ENCODE measurements around the gene RUNX3. TPM values are rescaled to one million over a fixed set of nuclear protein-coding genes. Genes with fewer than 3 reads are reported as not detected.
A peak's percentile ranks its signal among the peaks of the same experiment; 100 is the strongest.

The RUNX3 gene
- total RNA-seq, 1 experiment from 2014 or later, result 8.6 TPM

DNA sequence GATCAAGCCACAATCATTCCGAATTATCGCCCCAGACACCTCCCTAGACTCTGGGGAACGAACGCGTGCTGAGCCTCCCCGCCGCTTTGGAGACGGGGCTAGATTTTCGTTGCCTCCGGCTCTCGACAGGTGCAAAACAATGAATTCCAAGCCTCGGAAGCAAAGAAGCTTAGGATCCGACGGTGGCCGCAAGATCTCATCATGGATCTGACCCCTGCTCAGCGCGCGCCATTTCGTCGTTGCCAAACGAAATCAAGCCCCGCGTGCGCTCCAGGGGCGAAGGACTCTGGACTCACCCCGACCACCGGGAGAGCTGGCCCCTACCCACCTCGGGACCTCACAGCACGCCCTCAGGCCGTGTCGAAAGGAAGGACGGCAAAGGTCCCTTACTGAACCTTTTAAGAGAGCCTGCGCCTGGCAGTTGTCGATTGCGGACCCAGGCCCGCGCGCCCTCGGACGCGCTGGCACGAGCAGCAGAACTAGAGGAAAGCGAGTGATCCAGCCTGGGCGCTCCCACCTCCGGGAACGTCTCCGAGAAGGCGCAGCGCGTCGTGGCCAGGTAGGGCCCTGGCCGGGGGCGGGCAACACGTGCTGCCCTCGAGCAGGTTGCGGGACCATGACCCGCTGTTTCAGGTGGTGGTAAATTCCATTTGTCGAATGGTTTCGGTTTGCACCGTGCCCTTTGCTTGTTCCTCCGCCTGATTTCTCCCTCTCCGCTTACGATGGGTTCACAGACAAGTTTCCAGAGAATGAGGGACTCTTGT lies 1.6 kb upstream of the RUNX3 start:
- TF ChIP-seq, protein P1, sequence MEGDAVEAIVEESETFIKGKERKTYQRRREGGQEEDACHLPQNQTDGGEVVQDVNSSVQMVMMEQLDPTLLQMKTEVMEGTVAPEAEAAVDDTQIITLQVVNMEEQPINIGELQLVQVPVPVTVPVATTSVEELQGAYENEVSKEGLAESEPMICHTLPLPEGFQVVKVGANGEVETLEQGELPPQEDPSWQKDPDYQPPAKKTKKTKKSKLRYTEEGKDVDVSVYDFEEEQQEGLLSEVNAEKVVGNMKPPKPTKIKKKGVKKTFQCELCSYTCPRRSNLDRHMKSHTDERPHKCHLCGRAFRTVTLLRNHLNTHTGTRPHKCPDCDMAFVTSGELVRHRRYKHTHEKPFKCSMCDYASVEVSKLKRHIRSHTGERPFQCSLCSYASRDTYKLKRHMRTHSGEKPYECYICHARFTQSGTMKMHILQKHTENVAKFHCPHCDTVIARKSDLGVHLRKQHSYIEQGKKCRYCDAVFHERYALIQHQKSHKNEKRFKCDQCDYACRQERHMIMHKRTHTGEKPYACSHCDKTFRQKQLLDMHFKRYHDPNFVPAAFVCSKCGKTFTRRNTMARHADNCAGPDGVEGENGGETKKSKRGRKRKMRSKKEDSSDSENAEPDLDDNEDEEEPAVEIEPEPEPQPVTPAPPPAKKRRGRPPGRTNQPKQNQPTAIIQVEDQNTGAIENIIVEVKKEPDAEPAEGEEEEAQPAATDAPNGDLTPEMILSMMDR (conservative IDR thresholded peaks at IDR 0.05; ENCODE audit: low read depth, low read length), result 0 out of 2 replicates have a peak, but pooled peaks have one; percentile 6
- no peak for TF ChIP-seq EZH2 (IDR thresholded peaks at IDR 0.05; ENCODE audit: borderline replicate concordance, low read depth, low read length, poor library complexity, severe bottlenecking)
- Histone ChIP-seq H3K9me3 (ENCODE audit: low read depth, low read length, poor library complexity, severe bottlenecking) (no peaks in the 10 kb centered on the region), H3K27ac (ENCODE audit: low read depth, low read length, poor library complexity, severe bottlenecking) (no peak overlapping the region), H3K4me3 (ENCODE audit: low read depth, low read length, poor library complexity, severe bottlenecking) (no peak overlapping the region), H3K4me1 (ENCODE audit: insufficient read depth, low read length, poor library complexity, severe bottlenecking) (peaks cover 13% of the 10 kb centered on the region), H3K36me3 (ENCODE audit: insufficient read depth, low read length, poor library complexity, severe bottlenecking) (no peaks in the 10 kb centered on the region), H3K27me3 (replicated peaks; ENCODE audit: insufficient read depth, low read depth, low read length, poor library complexity) (no peaks in the 10 kb centered on the region)
- POLR2A ChIA-PET (ENCODE audit: low non-redundant PET), result no interaction called here
- intact Hi-C loops (cut with micrococcal nuclease; ENCODE audit: unreplicated experiment), result loop anchor here (2.0 to 5.0 kb wide), 3 partner anchors 106 to 276 kb away; no protein-coding TSS in a partner anchor
- no TSS peak for BruUV-seq (replicated peaks)
- CTCF ChIA-PET, result interaction anchor here (0.5 to 1.0 kb wide), 2 partner anchors 38 to 209 kb away, joined by 3 to 5 read pairs; no protein-coding TSS in a partner anchor
- no peak for DNase-seq (ENCODE audit: low spot score)

DNA sequence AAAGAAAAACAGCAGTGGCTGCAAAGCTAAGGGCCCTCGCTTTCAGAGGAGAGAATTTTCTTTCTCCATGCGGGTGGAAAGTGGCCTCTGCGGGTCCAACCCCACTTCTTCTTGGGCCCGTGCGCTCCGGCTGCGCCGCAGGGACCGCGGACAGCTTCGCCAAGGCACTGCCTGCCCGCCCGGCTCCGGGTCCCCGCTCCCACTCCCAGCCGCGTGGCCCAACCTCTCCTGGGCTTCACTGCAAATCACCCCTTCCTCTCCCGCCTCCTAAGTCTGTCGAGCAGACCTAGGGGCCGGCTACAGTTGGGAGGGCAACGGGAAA lies 1.0 kb upstream of the RUNX3 start:
- TF ChIP-seq, protein P1 (conservative IDR thresholded peaks at IDR 0.05; ENCODE audit: low read depth, low read length), result no peak
- TF ChIP-seq EZH2 (IDR thresholded peaks at IDR 0.05; ENCODE audit: borderline replicate concordance, low read depth, low read length, poor library complexity, severe bottlenecking), result no peak
- Histone ChIP-seq H3K4me1 (ENCODE audit: insufficient read depth, low read length, poor library complexity, severe bottlenecking) (peaks cover 18% of the 10 kb centered on the region), H3K4me3 (ENCODE audit: low read depth, low read length, poor library complexity, severe bottlenecking) (no peak overlapping the region), H3K9me3 (ENCODE audit: low read depth, low read length, poor library complexity, severe bottlenecking) (no peaks in the 10 kb centered on the region), H3K36me3 (ENCODE audit: insufficient read depth, low read length, poor library complexity, severe bottlenecking) (no peaks in the 10 kb centered on the region), H3K27me3 (replicated peaks; ENCODE audit: insufficient read depth, low read depth, low read length, poor library complexity) (no peaks in the 10 kb centered on the region), H3K27ac (ENCODE audit: low read depth, low read length, poor library complexity, severe bottlenecking) (no peak overlapping the region)
- no TSS peak for BruUV-seq (replicated peaks)
- intact Hi-C loops (cut with micrococcal nuclease; ENCODE audit: unreplicated experiment), result loop anchor here (5.0 kb wide), 2 partner anchors 106 to 276 kb away; no protein-coding TSS in a partner anchor
- POLR2A ChIA-PET (ENCODE audit: low non-redundant PET), result no interaction called here
- no peak for DNase-seq (ENCODE audit: low spot score)
- CTCF ChIA-PET, result no interaction called here

DNA sequence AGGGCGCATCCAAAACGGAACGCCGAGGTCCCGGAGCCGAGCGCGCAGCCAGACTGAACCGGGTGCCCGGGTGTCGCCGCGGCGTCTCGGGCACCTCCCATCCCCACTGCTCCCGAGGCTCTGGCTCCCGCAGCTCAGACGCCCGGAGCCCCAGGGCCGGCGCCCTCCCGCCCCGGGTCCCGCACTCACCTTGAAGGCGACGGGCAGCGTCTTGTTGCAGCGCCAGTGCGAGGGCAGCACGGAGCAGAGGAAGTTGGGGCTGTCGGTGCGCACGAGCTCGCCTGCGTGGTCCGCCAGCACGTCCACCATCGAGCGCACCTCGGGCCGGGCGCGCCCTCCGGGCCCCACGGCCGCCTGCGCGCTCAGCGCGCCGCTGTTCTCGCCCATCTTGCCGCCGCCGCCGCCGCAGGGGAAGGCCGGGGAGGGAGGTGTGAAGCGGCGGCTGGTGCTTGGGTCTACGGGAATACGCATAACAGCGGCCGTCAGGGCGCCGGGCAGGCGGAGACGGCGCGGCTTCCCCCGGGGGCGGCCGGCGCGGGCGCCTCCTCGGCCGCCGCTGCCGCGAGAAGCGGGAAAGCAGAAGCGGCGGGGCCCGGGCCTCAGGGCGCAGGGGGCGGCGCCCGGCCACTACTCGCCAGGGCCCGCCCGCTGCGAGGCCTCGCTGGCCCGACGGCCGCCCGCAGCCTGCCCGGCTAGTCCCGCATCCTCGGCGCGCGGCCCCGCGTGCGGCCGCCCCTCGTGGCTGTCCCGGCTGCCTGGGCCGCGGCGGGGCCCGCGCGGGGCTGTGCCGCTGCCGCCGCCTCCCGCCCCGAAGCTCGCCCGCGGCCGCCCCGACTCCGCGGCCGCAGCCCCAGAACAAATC lies 447 bp downstream of the RUNX3 start:
- POLR2A ChIA-PET (ENCODE audit: low non-redundant PET), result interaction anchor here (0.6 kb wide), 1 partner anchor 184 kb away, joined by 6 read pairs; the partner anchor contains the start of gene CLIC4
- TF ChIP-seq, protein P1 (conservative IDR thresholded peaks at IDR 0.05; ENCODE audit: low read depth, low read length), result no peak
- TF ChIP-seq EZH2 (IDR thresholded peaks at IDR 0.05; ENCODE audit: borderline replicate concordance, low read depth, low read length, poor library complexity, severe bottlenecking), result no peak
- CTCF ChIA-PET, result interaction anchor here (1.1 kb wide), 1 partner anchor 82 kb away, joined by 3 read pairs; no protein-coding TSS in a partner anchor
- H3K4me1 ChIP-seq (ENCODE audit: insufficient read depth, low read length, poor library complexity, severe bottlenecking), result peaks cover 19% of the 10 kb centered on the region
- H3K4me3 ChIP-seq (ENCODE audit: low read depth, low read length, poor library complexity, severe bottlenecking), result peak overlapping the region; percentile 71
- H3K27ac ChIP-seq (ENCODE audit: low read depth, low read length, poor library complexity, severe bottlenecking), result peak overlapping the region; percentile 9
- BruUV-seq (replicated peaks), result no TSS peak
- H3K36me3 ChIP-seq (ENCODE audit: insufficient read depth, low read length, poor library complexity, severe bottlenecking), result no peaks in the 10 kb centered on the region
- no peaks in the 10 kb centered on the region for H3K27me3 ChIP-seq (replicated peaks; ENCODE audit: insufficient read depth, low read depth, low read length, poor library complexity)
- no peaks in the 10 kb centered on the region for H3K9me3 ChIP-seq (ENCODE audit: low read depth, low read length, poor library complexity, severe bottlenecking)
- peak; percentile 55 for DNase-seq (ENCODE audit: low spot score)
- intact Hi-C loops (cut with micrococcal nuclease; ENCODE audit: unreplicated experiment), result loop anchor here (5.0 kb wide), 2 partner anchors 108 to 278 kb away; no protein-coding TSS in a partner anchor
